H1 (cell line): ENCODE measurements around the gene TMEM106C. TPM values are rescaled to one million over a fixed set of nuclear protein-coding genes. Genes with fewer than 3 reads are reported as not detected.

Experiments
- FOSL1 ChIP-seq: IDR thresholded peaks from 2 replicates; pipeline ENCODE4 v1.6.1; 2011; ENCODE audit warnings: mild to moderate bottlenecking, low read depth, low read length, moderate library complexity; ENCODE audit not compliant: insufficient read depth
- polyA plus RNA-seq, 7 experiments: library from polyadenylated mRNA; depleted of rRNA in 3 of 7; stranded (reverse) in 5 of 7; unstranded in 2 of 7; fragments of >200 nt in 5 of 7; fragments of 200-250 nt in 2 of 7; gene quantifications; 1 replicate in 5 of 7; 2 replicates in 1 of 7; 4 replicates in 1 of 7; pipeline versions ENCODE4 v1.2.1 to v1.2.3, GENCODE V29; 2011 to 2013; ENCODE audit warnings: missing spikeins in 2 of 7, mixed read lengths in 2 of 7
- total RNA-seq: library from RNA; stranded (reverse); fragmentation: NEBNext Ultra II Directional; extraction: Animal tissue kit (Norgen Biotek cat#: 25700); gene quantifications from 2 replicates; pipeline ENCODE4 v1.2.1, GENCODE V29; 2021

The TMEM106C gene
- total and polyA plus RNA-seq, 2 of the 8 experiments (the other 6 are each of a cell fraction or from before 2014, with no cell fraction given), result 36.6 to 45.3 TPM

DNA sequence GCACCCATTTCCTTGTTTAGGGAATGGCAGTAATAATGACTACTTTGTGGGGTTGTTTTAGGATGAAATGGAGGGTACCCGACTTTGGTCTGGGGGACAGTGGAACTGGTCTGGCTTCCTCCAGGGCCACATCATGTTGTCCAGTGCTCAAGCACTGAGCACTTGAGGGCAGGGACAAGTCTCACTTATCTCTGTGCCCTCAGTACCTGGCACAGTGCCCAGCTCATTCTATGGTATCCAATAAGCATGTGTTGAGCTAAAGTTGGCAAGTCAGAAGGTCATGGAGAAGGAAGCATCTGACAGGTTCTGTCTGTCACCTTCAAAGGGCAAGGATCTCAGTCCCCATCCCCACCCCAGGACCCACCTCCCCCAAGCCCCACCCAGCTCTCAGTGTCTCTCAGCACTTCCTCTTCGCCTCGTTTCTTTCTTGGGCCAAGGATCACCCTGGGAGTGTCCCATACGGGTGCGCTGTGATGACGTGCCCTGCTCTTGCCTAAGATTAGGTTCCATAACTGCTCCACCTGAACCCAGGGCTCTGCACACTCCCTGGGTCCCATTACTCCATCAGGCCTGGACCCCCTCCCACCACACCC is 24.3 kb upstream of the TMEM106C start (continued):
- no peak for TF ChIP-seq FOSL1
- TF ChIP-seq, all 59 proteins: peak for 0
